GM12878 (cell line): ENCODE data around the gene CETP. TPM values are rescaled to one million over a fixed set of nuclear protein-coding genes. Genes with fewer than 3 reads are reported as not detected.

Experiments
- ATF3 ChIP-seq: IDR thresholded peaks from 2 replicates; pipeline ENCODE4 v1.6.1; 2011; ENCODE audit warnings: low read depth, mild to moderate bottlenecking, low read length, moderate library complexity, borderline replicate concordance; ENCODE audit errors: extremely low read depth
- CHD1 ChIP-seq: IDR thresholded peaks from 2 replicates; pipeline ENCODE4 v1.6.1; 2012; ENCODE audit warnings: low read depth, low read length, improper control_type of control experiment
- CHD2 ChIP-seq: IDR thresholded peaks from 2 replicates; pipeline ENCODE4 v1.6.1; 2011; ENCODE audit warnings: low read depth, low read length, improper control_type of control experiment, borderline replicate concordance
- CUX1 ChIP-seq: IDR thresholded peaks from 2 replicates; pipeline ENCODE4 v1.6.1; 2012; ENCODE audit warnings: improper control_type of control experiment, low read depth, low read length; ENCODE audit not compliant: insufficient replicate concordance
- GABPA ChIP-seq: IDR thresholded peaks from 2 replicates; pipeline ENCODE4 v1.6.1; 2014; ENCODE audit warnings: antibody characterized with exemption, low read depth, mild to moderate bottlenecking, inconsistent platforms
- MAX ChIP-seq: IDR thresholded peaks from 2 replicates; pipeline ENCODE4 v1.6.1; 2012; ENCODE audit warnings: low read depth, low read length, improper control_type of control experiment
- MTA3 ChIP-seq: IDR thresholded peaks from 2 replicates; pipeline ENCODE4 v1.6.1; 2012; ENCODE audit warnings: low read length, inconsistent platforms, borderline replicate concordance
- NFIC ChIP-seq: IDR thresholded peaks from 2 replicates; pipeline ENCODE4 v1.6.1; 2012; ENCODE audit warnings: low read depth, mild to moderate bottlenecking, inconsistent platforms, low read length, moderate library complexity
- PAX5 ChIP-seq: IDR thresholded peaks from 2 replicates; pipeline ENCODE4 v1.6.1; 2011; ENCODE audit warnings: low read depth, low read length, borderline replicate concordance
- PAX8 ChIP-seq: fragments of 450-650 bp; IDR thresholded peaks from 2 replicates; pipeline ENCODE4 v1.6.1; 2017; ENCODE audit warnings: mild to moderate bottlenecking, moderate library complexity
- POU2F2 ChIP-seq: IDR thresholded peaks from 3 replicates; pipeline ENCODE4 v1.6.1; 2011; ENCODE audit warnings: low read depth, mild to moderate bottlenecking, low read length, borderline replicate concordance
- RELB ChIP-seq: fragments of 450-650 bp; IDR thresholded peaks from 2 replicates; pipeline ENCODE4 v1.6.1; 2017; ENCODE audit warnings: low read depth, mild to moderate bottlenecking, moderate library complexity
- SIN3A ChIP-seq: IDR thresholded peaks from 2 replicates; pipeline ENCODE4 v1.6.1; 2012; ENCODE audit warnings: low read depth, low read length, improper control_type of control experiment
- SIX5 ChIP-seq: IDR thresholded peaks from 2 replicates; pipeline ENCODE4 v1.6.1; 2011; ENCODE audit warnings: mild to moderate bottlenecking, low read depth, low read length, moderate library complexity; ENCODE audit not compliant: severe bottlenecking
- SMC3 ChIP-seq: IDR thresholded peaks from 2 replicates; pipeline ENCODE4 v1.6.1; 2011; ENCODE audit warnings: low read length, improper control_type of control experiment, borderline replicate concordance
- SUPT20H ChIP-seq: IDR thresholded peaks from 2 replicates; pipeline ENCODE4 v1.6.1; 2011; ENCODE audit warnings: low read depth, mild to moderate bottlenecking, low read length, moderate library complexity, borderline replicate concordance; ENCODE audit not compliant: control insufficient read depth
- YBX1 ChIP-seq: fragments of 450-650 bp; IDR thresholded peaks from 2 replicates; pipeline ENCODE4 v1.6.1; 2016; ENCODE audit warnings: antibody characterized with exemption
- polyA plus RNA-seq, 11 experiments: library from polyadenylated mRNA; depleted of rRNA in 4 of 11; unstranded in 6 of 11; stranded (reverse) in 5 of 11; fragments of >200 nt; fragmentation: Nextera tagmentation in 4 of 11; fragmentation: Illumina TruSeq in 1 of 11; extraction: Ambion mirVana in 4 of 11; extraction: Trizol in 1 of 11; gene quantifications; 1 replicate in 1 of 11; 2 replicates in 10 of 11; pipeline versions ENCODE4 v1.2.1 to v1.2.3, GENCODE V29; 2011 to 2016; ENCODE audit warnings: inconsistent platforms in 2 of 11, missing spikeins in 2 of 11, low read depth in 1 of 11
- total RNA-seq, 4 experiments: library from RNA; depleted of rRNA in 3 of 4; stranded (reverse); fragments of >200 nt in 3 of 4; fragmentation: Illumina TruSeq in 1 of 4; extraction: Trizol in 1 of 4; gene quantifications; 2 replicates each; pipeline versions ENCODE4 v1.2.1 to v1.2.3, GENCODE V29; 2013 to 2021
- TF ChIP-seq, protein P1 (sequence below): IDR thresholded peaks from 2 replicates; pipeline ENCODE4 v1.6.1; 2012; ENCODE audit warnings: low read length, inconsistent platforms
- TF ChIP-seq, protein P2 (sequence below): IDR thresholded peaks from 2 replicates; pipeline ENCODE4 v1.6.1; 2012; ENCODE audit warnings: low read depth, low read length, improper control_type of control experiment

Gene CETP
- total and polyA plus RNA-seq, 10 of the 15 experiments (the other 5 are each of a cell fraction or from before 2014, with no cell fraction given) = 1.2 to 6.4 (median 2.1) TPM

DNA sequence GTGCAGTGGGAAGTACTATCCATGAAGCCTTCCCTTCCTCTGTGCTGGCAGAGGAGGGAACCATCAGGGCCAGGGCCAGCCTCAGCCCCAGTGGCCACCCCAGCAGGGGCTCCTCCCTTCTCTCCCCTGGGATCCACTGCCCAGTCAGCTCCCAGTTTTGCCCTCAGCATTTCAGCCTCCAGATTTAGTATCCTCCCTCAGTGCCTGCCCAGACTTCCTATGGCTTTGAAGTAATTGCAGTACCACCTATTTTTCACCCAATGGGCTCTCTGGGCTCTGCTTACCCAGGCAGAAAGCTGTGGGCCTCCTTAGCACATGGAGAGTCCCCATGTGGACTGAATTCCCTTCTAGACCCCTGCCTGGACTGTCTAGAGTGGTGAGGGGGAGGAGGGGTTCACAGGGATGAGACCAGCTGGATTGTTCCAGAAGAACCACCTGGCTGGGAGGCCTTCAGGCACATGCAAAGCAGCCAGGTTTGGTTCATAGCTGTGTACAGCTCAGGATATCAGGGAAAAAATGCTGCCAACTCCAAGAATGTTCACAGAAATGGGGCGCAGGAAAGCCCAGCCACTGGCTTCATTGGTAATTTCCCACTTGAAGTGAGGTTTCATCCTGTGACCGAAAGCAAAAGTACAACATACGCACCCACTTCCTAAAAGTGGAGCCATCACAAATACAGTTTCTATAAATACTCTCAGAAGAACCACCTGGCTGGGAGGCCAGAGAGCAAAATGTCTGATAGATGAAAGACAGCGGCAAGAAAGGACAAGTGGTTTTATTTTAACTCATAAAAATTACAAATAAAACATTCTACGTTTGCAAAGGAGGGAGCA is 45.0 kb upstream of the CETP start (continued):
- TF ChIP-seq SIN3A (no peak), YBX1 (no peak), GABPA (no peak), NFIC (peak; percentile 94), SMC3 (peak; percentile 38; the same call in 1 of the 2 replicates), SIX5 (no peak), MAX (0 out of 2 replicates have a peak, but pooled peaks have one; percentile 11), CHD2 (peak; percentile 89), RELB (peak; percentile 97), CHD1 (no peak), SUPT20H (no peak), CUX1 (no peak), PAX5 (peak; percentile 64; the same call in 1 of the 2 replicates), MTA3 (no peak; the same call in 1 of the 2 replicates), POU2F2 (peak; percentile 22; the same call in 1 of the 3 replicates), PAX8 (0 out of 2 replicates have a peak, but pooled peaks have one; percentile 67), ATF3 (no peak)
- TF ChIP-seq, protein P1, sequence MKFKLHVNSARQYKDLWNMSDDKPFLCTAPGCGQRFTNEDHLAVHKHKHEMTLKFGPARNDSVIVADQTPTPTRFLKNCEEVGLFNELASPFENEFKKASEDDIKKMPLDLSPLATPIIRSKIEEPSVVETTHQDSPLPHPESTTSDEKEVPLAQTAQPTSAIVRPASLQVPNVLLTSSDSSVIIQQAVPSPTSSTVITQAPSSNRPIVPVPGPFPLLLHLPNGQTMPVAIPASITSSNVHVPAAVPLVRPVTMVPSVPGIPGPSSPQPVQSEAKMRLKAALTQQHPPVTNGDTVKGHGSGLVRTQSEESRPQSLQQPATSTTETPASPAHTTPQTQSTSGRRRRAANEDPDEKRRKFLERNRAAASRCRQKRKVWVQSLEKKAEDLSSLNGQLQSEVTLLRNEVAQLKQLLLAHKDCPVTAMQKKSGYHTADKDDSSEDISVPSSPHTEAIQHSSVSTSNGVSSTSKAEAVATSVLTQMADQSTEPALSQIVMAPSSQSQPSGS = peak; percentile 71
- TF ChIP-seq, protein P2, sequence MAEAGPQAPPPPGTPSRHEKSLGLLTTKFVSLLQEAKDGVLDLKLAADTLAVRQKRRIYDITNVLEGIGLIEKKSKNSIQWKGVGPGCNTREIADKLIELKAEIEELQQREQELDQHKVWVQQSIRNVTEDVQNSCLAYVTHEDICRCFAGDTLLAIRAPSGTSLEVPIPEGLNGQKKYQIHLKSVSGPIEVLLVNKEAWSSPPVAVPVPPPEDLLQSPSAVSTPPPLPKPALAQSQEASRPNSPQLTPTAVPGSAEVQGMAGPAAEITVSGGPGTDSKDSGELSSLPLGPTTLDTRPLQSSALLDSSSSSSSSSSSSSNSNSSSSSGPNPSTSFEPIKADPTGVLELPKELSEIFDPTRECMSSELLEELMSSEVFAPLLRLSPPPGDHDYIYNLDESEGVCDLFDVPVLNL = no peak
